ENCODE data around the gene COL6A5.
"Not testable (repeated sequence)": the region's sequence is repeated elsewhere in the genome, so short reads cannot be mapped to it uniquely, and the experiment has no call there.

COL6A5 gene

DNA sequence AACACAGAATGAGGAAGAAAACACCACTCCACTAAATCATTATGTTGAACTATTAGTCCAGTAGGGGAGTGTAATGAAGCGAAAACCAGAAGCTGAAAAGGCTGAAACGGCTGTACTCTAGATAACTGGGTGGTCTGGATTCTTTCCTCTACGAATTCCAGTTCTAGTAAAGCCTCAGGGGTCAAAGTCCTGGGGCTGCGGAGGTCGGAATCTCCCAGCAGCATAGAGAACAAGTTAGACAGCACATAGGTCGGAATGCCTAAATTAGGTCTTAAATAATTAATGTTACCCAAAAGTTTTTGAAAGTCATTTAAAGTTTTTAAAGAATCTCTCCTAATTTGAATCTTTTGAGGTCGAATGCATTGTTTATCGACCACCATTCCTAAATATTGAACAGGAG is 102.7 kb downstream of the COL6A5 start:
- not testable (repeated sequence) for DNase-seq (ENCODE audit: low read depth)

DNA sequence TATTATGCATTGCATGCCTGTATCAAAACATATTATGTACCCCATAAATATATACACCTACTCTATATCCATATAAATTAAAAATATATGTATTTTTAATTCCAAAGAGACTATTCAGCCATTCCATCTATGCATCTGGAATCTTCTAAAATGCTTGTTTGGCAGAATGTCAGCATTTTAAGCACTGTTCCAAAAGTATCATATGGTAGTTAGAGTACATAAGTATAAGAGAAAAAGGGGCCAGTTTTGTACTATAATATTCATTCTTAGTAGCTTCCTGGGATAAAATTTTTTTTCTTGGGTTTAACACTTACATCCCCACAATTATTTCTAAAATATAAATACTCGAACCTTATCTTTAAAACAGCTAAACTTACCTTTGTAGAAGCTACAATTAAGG is 111.1 kb downstream of the COL6A5 start:
- DNase-seq (ENCODE audit: low read depth) = no peak

DNA sequence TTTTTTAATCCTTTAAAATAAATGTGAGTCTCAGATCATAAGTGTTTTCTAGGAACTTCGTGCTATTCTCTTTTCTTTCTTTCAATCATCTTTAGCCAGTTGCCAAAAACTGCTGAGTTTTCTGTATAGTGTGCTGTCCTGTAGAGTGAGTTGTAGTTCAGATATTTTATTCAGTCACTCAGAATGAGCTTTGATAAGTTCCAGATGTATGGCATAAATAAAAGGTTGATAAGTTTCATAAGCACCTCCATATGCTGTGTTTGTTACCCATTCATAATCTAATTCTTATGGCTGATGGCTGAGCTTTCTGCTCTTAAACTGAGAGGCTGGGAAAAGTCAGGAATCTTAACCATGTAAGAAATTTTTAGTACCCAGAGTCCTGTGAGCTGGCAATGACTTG is 112.2 kb downstream of the COL6A5 start:
- DNase-seq (ENCODE audit: low read depth) = no peak

DNA sequence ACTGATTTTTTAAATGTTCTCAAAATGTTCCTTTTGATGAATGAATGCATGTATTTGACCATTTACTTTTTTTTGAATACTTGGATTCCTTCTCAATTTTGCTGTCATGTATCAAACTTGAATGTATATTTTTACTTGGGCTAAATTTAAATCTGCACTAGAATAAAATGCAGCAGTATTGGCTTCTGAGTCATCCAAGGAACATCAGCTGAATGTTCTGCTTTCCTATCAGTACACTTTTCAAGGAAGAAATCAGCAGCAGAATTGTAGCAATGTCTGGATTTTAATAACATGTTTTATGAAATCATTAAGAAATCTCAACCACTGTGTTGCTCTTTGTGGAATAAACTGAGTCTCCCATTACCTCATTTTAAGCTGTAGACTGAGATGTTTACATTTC is 114.5 kb downstream of the COL6A5 start:
- no peak for DNase-seq (ENCODE audit: low read depth)

DNA sequence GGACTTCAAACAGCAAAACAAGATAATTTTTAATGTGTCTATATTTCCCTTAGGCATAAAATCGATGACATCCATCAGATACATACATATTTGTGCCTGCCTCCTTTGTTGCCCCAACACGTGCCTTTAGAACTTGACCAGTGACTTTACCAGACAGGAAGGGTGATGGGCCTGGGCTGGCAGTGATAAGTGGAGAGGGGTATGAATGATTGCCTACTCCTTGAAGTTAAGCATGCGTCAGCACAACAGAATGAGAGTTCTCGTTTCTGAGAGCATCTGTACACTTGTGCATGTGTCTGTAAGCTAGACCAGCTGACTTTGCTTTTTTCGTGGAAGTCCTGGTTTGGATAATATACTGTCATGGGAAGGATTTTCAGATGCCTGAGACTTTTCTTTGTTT is 116.6 kb downstream of the COL6A5 start:
- DNase-seq (ENCODE audit: low read depth) = no peak

DNA sequence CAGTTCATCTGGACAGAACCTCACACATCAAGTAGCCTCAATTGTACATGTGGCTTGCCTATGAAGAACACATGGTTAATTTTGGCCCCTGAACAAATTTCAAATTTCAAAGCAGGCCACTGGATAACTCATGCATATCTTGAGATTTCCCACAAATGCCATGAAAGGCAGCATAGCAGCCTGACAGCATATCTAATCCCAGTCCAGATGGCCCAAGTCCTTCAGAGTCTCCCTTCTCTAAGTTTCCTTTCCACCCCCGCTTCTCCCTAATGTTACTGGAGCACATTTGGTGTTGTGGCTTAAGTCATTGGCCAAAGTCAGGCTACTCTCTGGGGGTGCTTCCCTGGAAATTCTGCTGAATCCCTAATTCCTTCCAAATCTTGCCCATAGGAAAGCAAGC is 117.7 kb downstream of the COL6A5 start:
- DNase-seq (ENCODE audit: low read depth) = no peak

DNA sequence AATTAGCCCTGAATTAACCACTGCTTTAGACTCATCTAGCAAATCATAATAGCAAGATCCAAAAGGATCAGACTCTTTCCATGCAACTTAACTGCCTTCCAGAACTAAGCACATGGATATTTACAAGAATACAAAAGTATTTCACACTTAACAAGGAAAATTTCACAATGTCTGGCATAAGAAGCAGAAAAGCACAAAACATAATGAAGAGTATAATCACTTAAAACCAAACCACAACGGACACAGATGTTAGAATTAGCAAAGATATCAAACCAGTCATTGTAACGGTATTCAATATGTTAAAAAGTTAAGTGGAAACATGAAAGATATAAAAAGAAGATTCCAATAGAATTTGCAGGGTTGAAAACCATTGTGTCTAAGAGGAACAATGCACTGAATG is 120.0 kb downstream of the COL6A5 start:
- no peak for DNase-seq (ENCODE audit: low read depth)

DNA sequence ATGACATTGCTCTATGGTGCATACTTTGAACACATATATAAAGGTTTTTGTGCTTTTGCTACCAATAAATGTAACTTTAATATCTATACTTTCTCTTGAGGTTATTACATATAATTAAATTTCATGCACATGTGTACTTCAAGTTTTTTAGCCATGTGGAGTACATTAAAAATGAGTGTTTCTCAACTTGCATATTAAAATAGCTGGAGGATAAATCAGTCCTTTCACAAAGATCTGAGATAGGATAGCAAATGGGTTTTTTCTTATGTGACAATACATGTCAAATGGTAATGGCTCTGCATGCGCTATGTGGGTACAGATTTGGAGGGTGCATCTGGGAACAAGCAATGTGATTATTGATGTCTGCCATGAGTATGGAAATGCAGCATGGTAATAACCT is 122.8 kb downstream of the COL6A5 start:
- no peak for DNase-seq (ENCODE audit: low read depth)

DNA sequence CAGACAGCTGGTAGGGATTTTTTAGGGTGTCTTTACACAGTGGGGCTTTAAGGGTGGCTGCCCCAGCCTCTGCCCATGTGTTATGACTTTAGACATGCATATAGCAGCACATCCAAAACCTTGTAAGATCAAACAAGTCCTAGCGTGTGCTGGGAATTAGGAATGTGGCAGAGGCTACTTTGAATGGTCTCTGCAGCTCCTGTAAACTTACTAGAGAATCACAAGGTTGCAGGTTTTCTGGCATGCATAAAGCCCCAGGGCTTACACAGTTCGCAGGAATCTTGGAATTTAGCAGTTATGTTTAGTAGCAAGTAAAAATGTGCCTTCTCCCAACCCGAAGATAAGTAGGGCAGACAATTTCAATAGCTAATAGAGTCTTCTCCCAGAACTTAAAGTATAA is 124.7 kb downstream of the COL6A5 start:
- DNase-seq (ENCODE audit: low read depth) = no peak

DNA sequence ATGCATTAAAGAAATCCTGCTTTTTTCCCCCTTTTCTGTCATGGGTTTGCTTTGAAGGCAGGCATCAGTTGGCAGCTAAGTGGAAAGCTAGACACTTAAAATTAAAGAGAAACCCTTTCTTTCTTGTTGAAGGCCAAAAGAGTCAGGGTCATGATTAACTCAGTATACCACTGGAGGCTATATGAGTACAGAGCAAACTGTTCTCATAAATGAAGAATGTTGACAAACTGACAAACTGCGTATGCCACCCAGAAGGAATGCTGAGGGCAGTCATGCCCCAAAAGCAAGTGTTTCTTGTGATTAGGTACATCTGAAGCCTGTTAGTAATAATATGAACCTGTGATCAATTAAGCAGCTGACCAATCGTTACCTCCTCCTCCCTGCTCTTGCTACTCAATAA is 127.9 kb downstream of the COL6A5 start:
- DNase-seq (ENCODE audit: low read depth) = no peak

DNA sequence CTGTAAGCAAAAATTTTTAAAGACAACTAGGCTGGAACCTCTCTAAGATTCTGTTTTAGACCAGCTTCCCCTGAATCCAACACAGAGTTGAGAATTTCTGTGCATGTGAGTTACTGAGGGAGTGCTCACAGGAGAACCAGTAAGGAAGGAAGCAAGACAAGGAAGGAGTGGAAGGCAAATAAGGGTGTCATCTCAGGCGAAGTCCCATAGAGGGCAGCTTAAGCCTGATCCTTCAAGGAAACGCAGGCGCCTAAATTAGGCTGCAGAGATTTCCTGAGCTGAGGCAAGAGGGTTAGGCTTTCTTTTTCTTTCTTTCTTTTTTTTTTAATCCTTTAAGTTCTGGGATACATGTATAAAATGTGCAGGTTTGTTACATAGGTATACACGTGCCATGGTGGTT is 135.3 kb downstream of the COL6A5 start:
- DNase-seq (ENCODE audit: low read depth) = peak; percentile 41

DNA sequence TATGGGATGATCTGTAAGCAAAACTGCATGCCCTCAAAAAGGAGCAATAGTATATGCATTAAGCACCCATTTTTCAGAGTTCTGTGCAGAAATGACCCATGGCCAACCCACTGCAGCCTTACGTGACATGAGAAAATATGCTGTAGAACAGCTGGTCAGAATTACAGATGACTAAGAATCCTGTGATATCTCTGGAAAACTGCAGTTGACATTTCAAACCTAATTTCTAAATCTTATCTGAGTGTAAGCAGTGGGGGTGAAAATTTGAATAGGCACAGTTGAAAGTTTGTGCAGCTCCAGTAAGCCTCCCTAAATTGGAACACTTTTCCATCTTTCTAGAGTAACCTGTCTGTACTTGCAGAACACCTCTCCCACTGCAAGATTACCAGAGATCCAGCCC is 142.8 kb downstream of the COL6A5 start:
- no peak for DNase-seq (ENCODE audit: low read depth)

DNA sequence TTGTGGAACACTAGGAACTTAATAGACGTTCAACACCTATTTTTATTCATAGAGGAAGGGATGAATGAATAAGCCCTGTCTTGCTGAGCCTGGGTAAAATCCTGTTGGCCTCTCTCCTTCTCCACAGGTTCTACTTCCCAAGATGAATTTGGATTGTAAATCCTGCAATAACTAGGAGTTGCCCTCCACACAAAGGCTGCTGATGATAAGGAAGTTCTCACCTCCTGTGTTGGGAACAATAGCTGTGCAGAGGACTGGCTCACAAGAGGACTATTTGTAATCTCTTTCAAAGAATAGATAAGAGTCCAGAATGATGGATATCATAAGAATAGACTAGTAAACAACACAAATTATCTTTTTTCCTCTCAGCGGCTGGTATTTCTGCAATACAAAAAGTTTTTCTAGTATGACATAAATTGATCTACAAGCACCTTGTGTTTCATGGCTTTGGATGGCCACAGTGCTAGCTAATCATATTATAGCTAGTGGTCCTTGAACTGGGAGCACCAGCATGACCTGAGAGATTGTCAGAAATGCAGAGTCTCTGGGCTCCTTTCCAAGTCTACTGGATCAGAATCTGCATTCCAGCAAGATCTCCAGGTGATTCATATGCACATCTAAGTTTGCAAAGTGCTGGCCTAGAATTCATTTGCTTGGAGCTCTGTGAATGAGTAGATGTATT is 143.4 kb downstream of the COL6A5 start:
- no peak for DNase-seq (ENCODE audit: low read depth)

DNA sequence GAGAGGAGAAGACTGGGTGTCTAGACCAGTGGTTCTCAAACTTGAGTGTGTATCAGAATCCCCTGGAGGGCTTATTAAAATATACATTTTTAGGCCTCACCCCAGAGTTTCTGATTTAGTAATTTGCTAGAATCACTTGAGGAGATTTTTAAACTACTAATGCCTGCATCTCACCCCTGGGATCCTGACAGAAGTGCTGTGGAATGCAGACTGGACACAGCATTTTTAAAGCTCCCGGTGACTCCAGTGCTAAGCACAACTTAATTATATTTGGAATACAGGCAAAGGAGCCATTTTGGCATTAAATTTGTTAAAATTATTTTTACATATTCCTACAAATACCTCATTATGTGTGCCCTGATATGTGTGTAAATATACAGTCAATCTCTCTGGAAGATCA is 144.8 kb downstream of the COL6A5 start:
- no peak for DNase-seq (ENCODE audit: low read depth)

DNA sequence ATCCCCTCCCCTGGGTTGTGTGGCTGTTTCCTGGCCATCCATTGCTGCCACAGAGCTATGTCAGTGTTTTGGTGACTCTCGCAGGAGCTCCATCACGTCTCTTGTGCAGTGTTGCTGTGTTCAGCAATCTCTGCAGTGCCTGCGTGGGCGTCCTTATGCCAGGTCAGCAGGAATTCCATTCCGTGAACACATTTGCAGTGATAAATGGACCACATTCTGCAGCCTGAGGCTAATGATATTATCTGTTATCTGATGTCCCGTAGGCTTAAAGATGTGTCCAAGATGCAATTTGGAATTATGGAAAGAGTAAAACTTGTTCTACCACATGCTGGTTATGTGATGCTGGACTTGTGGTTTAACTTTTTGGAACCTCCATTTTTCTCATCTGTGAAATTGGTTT is 146.0 kb downstream of the COL6A5 start:
- no peak for DNase-seq (ENCODE audit: low read depth)

DNA sequence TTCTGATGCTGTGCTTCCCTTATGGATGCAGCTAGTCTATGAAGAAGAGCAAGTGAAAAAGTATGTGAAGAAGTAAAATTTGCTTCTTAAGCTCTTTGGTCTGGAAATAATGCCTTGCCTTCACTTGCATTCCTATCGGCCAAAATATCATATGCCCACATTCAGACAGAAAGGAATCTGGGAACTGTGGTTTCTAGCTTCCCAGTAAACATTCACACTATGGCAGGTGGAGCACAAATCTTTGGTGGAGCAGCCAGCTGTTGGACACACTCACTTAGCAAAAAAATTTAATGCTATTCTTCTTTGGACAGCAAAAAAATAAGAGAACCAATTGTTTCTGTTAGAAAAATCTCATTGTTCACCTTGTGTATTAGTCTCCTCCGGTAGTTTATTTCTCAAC is 159.2 kb downstream of the COL6A5 start:
- no peak for DNase-seq (ENCODE audit: low read depth)

DNA sequence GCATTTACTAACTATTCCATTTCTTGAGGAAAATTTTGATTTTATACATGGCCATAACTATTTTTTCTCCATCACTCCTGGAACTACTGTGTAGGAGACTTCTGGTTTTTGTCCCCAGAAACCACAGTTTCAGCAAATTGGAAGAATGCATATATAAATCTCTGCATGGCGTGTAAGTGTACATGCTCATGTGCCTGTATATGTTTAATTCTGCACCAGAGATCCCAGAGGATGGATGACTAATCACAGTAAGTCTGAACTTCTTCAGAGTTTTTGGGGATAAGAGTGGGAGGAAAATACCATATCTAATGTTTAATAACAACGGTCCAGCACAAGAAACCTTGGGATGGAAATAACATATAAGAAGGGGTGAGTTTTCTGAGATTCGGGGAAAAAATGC is 160.6 kb downstream of the COL6A5 start:
- DNase-seq (ENCODE audit: low read depth) = no peak

DNA sequence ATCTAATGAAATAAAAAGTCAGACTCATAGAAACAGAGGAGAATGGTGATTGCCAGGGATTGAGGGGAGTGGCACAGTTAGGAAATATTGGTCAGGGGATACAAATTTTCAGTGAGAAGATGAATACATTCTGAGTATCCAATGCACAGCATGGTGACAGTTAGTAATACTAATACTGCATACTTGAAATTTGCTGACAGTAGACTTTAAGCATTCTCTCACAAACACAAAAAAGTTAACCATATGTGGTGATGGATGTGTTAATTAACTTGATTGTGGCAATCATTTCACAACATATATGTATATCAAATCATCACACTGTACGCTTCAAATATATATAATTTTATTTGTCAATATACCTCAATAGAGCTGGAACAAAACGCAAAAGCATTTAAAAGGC is 162.3 kb downstream of the COL6A5 start:
- no peak for DNase-seq (ENCODE audit: low read depth)

DNA sequence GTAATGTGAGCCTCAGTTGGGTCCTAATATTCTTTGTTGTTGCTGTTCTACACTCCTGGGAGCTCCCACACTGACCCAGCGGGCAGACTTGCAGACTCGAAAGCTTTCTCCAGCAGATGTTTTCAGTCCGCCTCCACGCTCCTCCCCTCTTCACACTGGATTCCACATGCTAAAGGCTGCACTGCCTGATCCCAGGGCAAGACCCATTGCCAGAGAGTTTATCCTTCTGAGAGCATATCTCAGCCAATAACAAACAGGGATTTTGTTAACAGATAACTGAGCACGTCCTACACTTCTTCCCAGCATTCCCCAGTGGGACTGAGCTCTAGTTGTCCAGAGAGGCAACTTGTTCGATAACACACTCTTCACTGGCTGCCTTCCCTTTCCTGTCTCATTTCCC is 163.5 kb downstream of the COL6A5 start:
- no peak for DNase-seq (ENCODE audit: low read depth)

DNA sequence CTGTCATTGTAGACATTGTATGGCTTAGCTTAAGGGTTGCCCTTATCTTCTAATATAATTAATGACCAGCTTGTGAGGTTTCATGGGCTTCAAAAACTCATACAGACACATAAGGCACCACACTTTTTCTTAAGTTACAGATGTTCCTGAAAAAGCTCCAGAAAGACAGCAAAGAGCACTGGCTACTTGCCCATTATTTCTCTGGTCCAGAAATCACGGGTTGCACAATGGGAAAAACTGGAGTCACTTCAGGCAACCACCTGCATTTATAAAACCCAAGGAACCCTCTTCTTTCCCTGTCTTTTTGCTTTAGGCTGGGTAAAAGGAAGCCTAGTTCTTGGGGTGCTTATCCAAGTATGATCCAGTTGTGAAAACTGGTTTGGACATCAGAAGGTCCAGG is 169.2 kb downstream of the COL6A5 start:
- no peak for DNase-seq (ENCODE audit: low read depth)

DNA sequence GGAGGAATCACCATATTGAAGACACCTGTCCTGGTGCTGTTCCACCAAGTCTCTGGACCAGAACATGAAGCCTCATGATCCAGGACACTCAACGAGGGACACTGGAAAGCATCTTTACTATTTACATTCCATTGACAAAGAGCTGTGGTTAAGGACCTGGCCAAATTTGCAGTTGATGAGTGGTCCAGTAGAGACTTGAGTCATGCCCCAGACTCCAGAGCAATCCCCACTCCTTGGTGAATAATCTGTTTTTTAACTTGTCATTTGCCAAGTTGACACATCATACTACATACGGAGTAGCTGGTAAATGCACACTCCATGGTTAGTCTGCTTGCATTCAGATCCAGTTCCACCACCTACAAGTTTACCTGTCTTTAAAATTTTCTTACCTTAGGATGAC is 170.3 kb downstream of the COL6A5 start:
- no peak for DNase-seq (ENCODE audit: low read depth)

DNA sequence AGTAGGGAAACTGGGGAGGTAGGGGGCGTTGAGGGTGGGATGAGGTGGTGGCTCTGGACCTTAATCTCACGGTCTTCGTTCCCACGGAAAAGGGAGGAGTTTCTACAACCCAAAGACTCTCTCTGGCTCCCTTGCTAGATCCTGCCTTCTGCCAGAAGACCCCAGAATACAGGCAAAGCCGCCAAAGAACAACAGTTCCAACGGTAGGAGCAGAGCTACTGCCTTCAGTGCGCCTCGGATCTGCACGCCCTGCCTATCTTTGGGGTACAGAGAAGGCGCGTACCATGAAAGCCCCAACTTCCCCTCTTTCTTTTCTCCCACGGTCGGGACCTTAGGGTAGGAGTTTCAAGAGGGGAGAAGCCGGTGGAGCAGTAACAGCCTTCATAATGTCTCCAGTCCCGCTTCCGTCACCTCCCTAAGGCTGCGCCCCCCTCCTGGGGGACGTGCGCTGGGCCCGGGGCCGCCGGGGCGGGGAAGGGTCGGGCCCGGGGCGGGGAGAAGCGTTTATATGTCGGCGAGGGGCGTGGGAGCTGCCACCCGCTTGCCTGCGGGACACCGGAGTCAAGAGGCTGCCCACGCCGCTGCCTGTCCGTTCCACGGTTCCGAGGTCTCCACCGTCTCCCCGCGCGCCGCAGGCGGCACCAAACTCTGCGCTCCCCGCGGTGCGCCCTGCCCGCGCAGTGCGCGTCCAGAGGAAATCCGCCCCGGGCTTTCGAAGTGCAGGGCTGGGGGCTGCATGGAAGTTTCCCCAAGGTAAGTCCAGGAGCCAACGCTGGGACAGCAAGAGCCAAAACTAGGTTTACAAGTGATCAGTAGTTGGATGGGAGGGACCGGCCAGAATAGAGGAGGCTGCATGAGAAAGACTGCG is 171.4 kb downstream of the COL6A5 start, which contains the start of gene COL6A6:
COL6A6 (plus strand) TSS at position 533 of the 868 bp plus-strand sequence. CDS start 43,188 bp downstream, outside the sequence.
- no peak for DNase-seq (ENCODE audit: low read depth)

DNA sequence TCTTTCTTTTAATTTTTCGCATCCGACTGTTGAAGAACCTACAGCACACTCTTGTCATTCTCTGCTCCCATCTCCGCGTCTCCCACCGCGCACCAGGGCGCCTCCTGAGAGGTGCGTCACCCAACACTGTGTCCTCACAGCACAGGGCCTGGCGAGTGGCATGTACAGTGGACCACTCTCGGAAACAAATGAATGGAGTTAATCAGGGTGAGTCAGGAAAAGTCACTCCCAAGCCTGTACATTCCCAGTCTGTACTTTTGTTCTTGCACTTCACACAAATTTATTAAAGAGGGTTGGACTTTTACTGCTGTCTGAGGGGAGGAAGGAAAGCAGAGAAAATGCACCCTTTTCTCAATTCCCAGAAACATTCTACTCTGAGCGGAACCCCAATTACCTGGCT is 172.1 kb downstream of the COL6A5 start:
- DNase-seq (ENCODE audit: low read depth) = peak; percentile 4

DNA sequence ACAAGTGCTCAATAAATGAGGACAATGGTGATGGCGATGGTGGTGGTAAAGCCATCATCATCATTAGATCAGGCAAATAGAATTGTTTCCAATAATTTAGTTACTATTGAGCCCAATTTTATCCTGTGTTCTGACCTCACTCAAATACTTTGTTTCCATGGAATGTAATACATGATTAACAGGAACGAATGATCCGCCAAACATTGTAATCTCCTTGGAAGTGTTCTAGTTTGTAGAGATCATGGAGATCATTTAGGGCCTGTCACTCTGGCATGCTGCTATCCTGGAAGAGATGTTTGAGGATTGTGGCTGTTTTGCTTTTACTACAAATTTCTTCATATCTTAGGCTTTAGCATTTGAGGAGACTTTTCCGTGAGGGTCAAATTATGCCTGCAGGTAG is 174.3 kb downstream of the COL6A5 start:
- no peak for DNase-seq (ENCODE audit: low read depth)
